T-helper 1 cell treated with Interleukin-12 subunit alpha and Interleukin-12 subunit beta and Interleukin-4 antibody, amounts not matched to agents 30 ng/mL and 1 ng/mL, for 36 hours (primary cell): ENCODE data around the gene GRIA1. TPM values are rescaled to one million over a fixed set of nuclear protein-coding genes. Genes with fewer than 3 reads are reported as not detected.

Source experiments
- intact Hi-C: fragments of 100-400 bp; cut with micrococcal nuclease; formaldehyde crosslinking; loops from one replicate; pipeline ENCODE4 v1.15.1; 2024
- total RNA-seq: library from RNA; stranded (reverse); gene quantifications from 2 replicates; pipeline ENCODE4 v1.2.3, GENCODE V29; 2022

Gene GRIA1
- not detected in 2 replicates for total RNA-seq

DNA sequence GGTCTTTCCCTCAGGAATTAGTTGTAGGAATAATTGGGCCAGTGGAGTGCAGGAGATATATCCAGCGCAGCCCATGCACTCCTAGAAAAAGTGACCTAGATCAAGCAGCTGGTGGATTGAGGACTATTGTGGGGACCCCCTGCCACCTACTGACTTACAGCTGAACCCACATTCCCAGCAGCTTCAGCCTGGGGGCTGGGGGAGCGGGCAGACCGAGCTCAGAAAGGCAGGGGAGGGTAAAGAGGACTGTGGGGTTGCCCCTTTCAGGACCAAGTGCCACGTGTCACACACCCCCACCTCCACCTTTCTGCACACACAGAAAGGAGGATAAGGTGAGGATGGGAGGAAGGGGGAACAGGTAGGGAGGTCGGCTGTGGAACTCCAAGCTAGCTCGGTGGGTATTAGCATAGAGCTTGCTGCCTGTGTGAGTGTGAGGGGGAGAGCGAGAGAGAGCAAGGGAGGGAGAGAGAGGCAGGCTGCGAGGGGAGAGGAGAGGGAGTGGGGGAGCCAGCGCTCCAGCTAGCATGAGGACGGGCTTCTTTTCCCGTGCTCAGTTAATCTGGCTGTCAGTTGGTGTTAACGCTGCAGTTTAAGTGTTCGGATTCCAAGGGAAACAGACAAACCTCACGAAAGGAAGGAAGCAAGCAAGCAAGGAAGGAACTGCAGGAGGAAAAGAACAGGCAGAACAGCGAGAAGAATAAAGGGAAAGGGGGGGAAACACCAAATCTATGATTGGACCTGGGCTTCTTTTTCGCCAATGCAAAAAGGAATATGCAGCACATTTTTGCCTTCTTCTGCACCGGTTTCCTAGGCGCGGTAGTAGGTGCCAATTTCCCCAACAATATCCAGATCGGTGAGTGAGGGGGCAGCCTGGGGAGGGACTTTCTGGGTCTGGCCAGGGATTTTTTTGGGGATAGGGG, at the start of gene GRIA1:
TSS of gene GRIA1 (plus strand) at position 553 of the 920 bp plus-strand sequence.
- intact Hi-C loops = no loop called here

DNA sequence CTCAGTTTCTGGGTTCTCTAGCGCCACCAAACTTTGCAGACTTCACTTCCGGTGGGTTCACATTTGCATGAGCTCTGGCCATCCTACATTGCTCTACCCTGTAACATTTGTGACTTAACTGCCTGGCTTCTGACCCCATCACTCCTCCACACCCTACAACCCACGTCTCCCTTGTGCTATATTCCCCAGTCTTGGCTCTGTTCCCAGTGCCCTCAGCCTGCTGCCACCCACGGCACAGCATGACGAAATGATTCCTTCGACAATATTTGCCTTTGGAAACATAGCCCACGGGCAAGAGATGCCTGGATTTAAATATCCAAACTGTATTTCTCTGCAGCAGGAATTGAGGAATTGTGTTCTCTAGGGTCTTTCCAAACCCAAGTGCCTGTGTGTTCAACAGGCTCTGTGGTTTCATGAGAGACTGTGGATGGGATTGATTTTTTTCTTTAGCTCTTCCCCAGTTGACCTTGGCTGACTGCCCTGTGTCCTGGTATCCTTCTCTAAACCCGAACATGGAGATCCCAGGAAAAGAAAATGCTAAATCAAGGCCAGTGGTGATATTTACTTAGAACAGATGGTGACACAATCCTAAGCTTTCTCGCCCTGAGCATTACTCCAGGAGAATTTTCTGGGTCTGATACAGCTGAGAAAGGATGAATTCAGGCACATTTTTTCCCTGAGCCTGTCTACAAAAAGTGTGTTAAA, 44.4 kb upstream of the GRIA1 start:
- intact Hi-C loops = no loop called here

DNA sequence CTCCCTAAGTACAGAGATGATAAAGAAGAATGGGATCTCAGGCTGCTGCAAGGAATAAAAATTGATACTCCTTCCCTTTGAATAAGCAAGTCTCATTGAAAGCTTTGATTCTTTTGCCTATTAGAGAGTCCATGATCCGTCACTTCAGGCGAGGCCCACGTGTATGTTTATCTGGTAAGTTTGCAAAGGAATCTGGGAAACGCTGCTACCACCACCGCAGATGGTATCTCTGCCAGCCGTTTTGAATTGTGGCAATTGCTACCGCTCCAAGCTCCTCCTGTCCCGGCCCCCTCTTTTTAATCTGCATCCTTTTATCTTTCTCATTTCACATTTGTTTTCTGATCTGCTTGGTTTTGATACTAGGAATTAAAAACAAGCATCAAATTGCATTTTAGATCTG, 42.9 kb upstream of the GRIA1 start:
- intact Hi-C loops = no loop called here

DNA sequence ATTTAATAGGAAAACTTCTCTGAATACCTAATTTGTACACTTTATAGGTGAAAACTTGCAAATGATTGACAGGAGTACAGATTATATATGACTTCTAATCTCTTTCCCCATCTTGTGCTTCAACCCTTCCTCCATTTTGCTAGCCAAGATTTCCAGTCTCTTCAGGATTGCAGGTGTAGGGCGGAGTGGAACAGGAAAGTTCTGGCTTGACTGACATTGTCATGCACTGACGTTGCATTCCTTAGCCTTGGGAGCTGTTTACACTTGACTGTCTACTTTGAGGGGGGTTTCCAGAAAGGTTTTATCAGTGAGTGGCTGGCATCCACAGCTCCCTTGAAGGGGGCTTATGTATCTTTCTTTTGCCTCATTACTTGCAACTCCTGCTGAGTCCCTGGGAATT, 34.1 kb upstream of the GRIA1 start:
- intact Hi-C loops = no loop called here

DNA sequence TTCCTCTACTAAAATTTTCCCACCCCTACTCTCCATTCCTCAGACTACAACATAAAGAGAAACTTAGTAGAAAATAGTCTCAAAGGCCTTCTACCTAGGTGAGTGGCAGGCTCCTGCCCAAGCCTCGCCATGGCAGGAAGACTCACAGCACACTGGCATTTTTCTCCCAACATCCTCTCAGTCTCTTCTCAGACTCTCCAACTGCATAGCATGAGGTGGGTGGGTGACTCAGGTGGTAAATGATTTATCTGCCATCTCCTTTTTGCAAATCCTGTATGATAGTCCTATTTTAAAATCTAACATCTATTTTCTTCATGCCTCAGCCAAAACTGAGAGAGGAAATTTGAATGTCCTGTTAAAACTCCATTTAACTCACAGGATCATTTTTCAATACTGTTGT, 33.5 kb upstream of the GRIA1 start:
- intact Hi-C loops = no loop called here

DNA sequence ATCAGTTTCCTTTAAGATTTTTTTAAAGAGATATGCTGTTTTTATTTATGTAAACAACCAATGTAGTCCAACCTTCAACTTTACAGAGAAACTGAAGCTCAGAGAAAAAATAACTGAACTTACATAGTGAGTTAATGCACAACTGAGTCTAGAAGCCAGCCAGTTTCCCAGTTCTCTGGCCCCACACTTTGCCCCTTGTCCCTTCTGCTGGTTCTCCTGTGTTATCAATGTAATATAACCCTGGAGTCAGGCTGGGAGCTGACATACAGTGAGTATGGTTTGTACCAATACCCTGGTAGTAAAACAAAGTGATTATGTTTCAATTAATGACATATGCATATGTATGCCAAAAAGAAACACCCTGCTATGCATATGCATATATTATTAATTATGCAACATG, 32.2 kb upstream of the GRIA1 start:
- intact Hi-C loops = no loop called here

DNA sequence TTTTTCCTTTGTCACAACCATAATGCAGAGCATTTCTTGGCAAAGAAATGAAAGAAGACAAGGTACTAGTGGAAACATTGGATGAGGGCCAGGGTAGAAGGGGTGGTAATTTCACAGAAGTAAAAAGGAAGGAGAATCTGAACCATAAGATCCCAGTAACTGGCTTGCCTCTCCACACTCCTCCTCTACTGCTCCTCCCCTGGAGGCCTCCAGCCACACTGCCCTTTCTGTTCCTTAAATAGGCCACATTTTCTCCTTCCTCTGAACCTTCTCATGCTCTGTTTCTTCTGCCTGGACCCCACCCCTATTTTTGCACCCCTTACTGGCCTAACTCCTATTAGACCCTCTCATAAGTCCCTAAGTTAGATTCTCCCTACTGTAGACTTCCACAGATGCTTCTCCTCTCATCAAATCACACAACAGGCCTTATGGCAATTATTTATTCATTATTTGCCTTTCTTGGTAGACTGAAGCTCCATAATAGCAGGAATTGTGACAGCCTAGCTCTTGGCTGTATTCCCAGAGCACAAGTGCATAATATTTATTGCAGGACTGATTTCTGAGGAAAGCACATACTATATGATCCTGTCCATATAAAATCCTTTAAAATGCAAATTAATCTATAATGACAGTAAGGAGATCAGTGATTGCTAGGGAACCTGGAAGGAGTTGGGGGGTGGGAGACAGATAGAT, 31.3 kb upstream of the GRIA1 start:
- intact Hi-C loops = no loop called here

DNA sequence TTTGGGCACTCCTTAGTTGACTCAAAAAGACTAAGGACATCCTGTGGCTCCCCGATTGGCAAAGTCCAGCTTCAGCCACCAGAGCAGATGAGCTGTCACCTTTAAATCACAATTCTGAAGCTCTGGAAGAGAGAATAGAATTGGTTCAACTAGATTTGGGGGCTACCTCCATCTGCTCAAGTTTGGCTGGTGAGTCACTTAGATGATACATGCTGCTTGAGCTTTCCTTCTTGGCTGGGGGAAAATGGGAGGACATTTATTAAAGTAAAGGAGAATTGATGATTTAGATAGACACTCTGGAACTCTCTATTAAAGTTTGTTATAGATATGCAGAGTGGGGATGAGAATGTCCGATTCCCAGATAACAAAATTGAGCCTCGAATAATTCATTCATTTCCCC, 30.0 kb upstream of the GRIA1 start:
- intact Hi-C loops = no loop called here

DNA sequence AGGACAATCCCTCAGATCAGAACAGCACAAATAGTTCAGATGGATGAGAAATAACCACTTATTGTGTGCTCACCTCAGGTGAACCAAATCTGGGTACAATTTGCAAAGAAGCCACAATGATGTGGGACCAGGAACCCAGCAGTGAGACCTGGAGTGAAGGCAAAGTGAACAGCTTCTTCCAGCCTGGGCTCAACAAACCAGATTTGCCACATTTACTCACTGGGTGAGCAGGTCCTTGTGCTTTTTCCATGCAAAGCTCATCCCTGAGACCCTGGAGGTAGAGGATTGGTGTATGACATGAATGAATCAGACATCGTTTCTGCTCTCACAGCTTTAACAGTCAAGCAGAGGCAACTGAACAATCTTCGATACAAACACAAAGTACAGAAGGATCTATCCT, 29.1 kb upstream of the GRIA1 start:
- intact Hi-C loops = no loop called here

DNA sequence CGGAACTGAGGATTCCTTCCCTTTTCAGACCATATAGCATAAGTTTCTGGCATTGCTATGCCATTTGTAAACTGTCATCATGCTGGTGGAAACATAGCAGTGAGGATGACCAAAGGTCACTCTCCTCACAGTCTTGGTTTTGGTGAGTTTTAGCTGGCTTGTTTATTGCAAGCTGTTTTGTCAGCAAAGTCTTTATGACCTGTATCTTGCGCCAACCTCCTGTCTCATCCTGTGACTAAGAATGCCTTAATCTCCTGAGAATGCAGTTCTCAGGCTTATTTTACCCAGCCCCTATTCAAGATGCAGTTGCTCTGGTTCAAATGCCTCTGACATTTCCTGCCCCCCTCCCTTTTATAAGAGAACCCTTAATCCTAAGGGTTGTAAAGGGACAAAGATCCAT, 26.7 kb upstream of the GRIA1 start:
- intact Hi-C loops = no loop called here

DNA sequence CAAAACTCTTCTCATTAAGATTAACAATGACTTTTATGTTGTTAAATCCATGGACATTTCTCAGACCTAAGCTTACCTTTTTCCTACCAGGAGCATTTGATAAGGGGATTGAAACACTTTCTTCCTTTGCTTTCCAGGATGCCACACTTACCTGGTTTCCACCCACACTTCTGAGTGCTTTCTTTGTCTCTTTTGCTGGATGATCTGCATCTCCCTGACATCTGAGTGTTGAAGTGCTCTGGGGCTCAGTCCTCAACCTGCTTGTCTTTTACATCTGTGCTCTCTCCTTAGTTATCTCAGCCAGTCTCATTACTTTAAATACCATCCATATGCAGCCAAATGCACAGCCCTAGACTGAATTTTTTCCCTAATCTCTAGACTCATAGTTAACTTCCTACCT, 22.9 kb upstream of the GRIA1 start:
- intact Hi-C loops = no loop called here

DNA sequence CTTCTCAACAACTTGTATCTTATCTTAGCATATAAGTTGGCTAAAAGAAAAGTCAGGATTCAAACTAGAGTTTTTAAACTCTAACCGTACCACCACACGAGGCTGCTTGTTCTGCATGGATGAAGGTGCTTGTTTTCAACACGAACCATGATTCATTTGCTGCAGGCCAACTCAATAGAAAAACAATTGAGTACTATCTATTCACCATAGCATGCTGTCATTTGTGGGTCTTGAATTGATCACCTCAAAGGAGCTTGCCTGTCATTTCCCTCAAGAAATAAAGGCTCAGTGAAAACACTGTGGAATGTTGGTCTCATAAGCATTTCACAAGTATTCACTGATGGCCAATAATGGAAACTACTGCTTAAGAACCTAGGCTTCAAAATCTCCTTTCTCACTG, 21.0 kb upstream of the GRIA1 start:
- intact Hi-C loops = no loop called here

DNA sequence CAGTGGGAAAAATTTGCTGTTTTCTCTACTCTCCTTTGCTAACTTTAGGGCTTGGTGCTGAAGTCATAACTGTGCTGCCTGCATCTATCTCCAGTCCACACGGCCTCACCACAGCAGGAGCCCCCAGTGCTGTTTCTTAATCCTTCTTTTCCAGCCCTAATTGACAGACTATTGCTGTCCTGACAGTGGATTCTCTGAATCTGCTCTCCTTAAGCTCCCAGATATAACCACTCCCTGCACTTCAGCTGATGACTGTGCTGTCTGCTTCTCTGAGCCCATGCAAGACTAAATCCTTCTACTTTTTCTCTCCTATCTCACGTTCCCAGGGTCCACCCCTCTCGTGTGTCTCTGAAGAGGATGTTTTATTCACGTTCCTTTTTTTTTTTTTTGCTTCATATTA, 19.7 kb upstream of the GRIA1 start:
- intact Hi-C loops = no loop called here

DNA sequence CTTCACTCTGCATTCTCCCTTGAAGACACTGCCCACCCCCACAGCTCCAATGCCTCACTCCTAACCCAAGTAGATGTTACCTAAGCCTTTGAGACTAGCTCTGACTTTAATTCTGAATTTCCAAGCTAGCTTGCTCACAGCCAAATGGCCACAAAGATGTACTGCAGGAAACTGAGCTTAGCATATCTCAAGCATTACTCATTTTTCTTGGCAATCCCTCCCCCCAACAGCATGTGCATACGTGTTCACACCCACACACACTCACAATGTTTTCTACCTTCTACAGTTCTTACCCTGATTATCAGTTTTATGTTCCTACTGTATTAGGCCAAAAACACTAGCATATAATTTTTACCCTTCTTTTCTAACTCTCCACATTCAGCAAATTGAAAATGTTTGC, 13.7 kb upstream of the GRIA1 start:
- intact Hi-C loops = no loop called here

DNA sequence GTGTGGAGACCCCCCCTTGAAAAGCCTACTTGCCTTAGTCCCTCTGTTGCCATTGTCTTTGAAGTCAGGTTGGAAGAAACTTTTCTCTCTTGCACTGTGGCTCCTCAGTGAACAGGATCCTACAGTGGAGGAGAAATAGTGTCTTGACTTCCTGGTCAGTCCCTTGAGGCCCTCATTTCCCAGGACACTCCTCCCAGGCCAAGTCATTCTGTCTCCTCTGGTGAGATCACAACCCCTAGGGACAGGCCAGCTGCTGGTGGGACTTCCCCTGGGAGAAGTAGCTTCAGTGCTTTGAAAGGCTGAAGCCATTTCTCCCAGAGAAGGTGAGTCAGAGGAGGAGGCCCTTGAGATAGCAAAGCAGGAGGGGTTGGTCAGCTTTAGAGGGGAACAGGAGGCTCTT, 10.1 kb upstream of the GRIA1 start:
- intact Hi-C loops = no loop called here

DNA sequence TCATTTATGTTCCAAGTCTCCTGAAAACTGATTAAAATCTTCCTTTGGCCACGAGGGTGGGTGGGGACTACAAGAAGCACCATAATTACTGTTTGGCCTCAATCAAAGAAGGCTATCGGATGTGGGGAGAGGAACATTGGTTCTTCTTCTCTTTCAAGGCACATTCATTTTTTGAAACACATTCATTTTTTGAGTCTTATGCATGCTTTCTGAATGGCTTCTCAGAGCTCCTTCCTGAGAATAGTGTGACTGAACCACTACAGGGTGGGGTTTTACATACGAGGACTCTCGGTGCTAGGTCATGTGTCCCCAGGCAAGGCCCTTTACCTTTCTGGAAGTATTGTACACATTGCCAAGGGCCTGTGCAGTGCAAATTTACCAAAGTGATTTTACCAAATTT, 7.0 kb upstream of the GRIA1 start:
- intact Hi-C loops = no loop called here

DNA sequence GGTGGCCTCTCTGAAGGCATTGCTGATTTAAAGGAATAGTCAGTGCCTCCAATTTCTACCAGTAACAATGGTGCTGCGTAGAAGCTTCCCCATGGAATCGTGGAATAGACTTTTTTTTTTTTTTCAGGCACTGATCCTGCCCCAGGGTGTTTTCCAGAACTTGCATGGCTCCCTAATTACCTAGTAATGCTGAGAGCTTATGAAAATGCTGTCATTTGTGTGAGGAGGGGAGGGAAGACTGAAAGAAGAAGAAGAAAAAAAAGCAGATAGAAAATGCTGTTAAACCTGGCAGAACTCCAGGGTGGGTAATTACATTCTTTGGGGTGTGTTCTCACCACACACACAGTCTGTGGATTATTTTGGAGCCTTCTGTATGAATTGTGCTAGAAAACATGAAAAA, 4.8 kb upstream of the GRIA1 start:
- intact Hi-C loops = no loop called here

DNA sequence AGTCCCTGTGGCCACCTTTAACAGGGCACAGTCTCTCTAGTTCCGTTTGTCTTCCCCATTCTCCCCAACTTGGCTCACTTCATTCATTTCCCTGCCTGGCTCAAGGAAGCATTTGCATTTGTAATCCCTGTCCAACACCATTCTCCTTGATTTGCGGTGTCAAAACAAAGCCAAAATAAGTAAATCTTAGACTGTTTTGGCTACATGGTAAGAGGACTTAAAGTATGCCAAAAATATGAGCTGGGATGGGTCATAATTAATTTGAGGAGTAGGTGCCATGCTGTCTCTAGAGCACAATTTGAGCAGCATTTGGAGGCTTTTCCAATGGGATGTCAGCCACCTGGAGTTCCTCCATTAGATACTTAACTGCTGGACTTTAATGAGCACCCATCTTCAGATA, 3.7 kb upstream of the GRIA1 start:
- intact Hi-C loops = no loop called here

DNA sequence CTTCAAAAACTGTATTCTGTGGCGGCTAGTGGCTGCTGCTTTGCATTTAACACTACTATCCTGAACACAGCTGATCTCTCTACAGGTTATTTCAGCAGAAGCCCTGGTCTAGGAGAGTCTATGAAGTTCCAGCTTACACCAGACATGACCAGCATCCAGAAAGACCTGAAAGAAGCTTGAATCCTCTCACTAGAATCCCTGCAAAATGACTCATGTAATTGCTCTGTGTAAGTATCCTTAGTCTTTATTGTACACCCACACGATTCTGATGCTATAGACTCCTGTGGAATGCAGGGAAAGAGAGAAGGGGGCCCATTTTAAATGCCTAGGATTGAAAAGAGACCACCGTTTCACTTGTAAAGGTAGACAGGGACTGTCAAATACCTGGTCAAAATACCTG, 859 bp upstream of the GRIA1 start:
- intact Hi-C loops = no loop called here

DNA sequence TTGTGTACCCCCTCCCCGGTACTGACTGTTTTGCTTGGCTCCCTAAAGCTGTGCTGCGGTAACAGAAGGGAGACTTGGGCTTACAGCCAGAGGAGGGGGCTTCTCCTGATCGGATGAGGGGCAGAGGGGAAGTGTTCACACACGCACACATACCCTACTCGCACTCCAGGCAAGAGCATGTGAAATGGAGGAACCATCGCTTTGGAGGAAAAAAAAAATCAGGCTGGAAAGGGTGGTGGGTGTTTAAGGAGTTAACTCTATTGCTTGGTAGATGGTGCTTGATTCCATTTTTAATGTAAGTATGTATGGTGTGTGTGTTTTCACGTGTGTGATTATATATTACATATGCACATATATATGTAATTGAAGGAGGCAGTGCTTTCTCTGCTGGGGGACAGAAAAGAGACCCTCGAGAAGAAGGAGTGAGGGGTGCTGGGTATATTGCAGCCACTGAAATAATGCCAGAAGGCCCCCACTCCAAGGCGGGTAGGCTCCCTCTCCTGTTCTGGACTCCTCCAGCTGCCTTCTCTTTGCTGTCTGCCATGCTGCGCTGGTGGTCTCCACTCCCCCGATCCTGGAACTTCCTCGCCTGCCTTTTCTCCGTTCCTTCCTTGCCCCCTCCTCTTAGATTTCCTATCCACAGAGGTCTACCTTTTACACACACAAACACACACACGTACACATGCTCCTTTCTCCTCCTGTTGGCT, 721 bp downstream of the GRIA1 start:
- intact Hi-C loops = no loop called here

DNA sequence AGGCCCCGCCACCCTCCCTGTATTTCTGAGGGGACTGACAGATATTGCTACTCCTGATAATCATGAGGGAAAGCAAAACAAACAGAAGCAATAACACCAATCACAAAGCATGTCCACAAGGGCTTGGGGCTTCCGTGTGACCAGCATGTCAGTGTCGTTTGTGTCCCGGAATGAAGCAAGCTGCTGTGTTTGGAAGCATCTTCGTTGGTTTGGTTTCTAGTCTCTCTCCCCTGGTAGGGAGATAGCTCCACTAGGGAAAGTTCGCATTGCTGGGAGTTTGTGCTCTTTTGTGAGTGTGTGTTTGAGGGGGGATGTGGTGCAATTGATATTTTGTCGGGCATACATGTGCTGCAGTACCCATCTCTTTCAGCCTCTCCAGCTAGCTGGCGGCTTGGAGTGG, 1.4 kb downstream of the GRIA1 start:
- intact Hi-C loops = no loop called here

DNA sequence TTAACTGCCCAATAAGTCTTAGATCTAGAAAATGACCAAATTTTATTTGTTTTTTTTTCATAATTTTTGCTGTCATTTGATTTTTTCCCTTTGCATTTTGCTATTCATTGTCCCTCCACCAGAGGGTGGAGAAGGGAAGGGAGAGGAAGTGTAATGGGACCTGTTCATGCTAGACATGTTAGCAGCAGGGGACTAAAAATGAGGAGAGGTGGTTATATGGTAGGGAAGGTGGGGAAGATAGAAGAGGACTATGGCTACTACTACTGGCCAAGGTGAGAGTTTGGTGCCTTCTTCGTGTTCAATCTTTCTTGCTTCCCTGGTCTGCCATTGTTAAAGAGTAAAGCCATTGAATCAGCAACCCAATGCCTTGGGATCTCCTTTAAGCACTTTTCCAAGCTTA, 6.4 kb downstream of the GRIA1 start:
- intact Hi-C loops = loop anchor here (1.0 kb wide), 1 partner anchor 468 kb away; no protein-coding TSS in a partner anchor
